Right atrium auricular region (tissue), 2 donors: Measurements from ENCODE around the gene SOX13. TPM values are rescaled to one million over a fixed set of nuclear protein-coding genes. Genes with fewer than 3 reads are reported as not detected.

ENCODE experiments used
- DNase-seq: peaks from one replicate; pipeline ENCODE4 v3.0.0-alpha.2; 2019; ENCODE audit warnings: low spot score
- H3K27ac ChIP-seq, 2 donors: fragments of 200-600 bp; sonication (generic); 1 replicate in 1 of 2; 2 replicates in 1 of 2; pipeline ENCODE4 v1.5.1; 2016 to 2019
- H3K27me3 ChIP-seq, 2 donors: fragments of 200-600 bp; sonication (generic); one replicate each; pipeline versions ENCODE4 v1.5.1 to v1.6.0; 2017 to 2019
- H3K36me3 ChIP-seq: fragments of 200-600 bp; sonication (generic); one replicate; pipeline ENCODE4 v1.5.1; 2016
- H3K4me1 ChIP-seq, 2 donors: fragments of 200-600 bp; sonication (generic); one replicate each; pipeline versions ENCODE4 v1.5.1 to v1.6.0; 2017 to 2019
- H3K4me3 ChIP-seq, 2 donors: fragments of 200-600 bp; sonication (generic); 1 replicate in 1 of 2; 2 replicates in 1 of 2; pipeline ENCODE4 v1.5.1; 2017 to 2019; ENCODE audit warnings: mild to moderate bottlenecking in 1 of 2, moderate library complexity in 1 of 2
- H3K9me3 ChIP-seq, 2 donors: fragments of 200-600 bp; sonication (generic); one replicate each; pipeline ENCODE4 v1.5.1; 2019
- total RNA-seq, 2 donors: library from RNA; depleted of rRNA; stranded (reverse); fragments of >200 nt; gene quantifications; one replicate each; pipeline ENCODE4 v1.1.0, GENCODE V29; 2016
- TF ChIP-seq, protein P1 (sequence below), 2 donors: fragments of 200-600 bp; sonication (generic); IDR thresholded peaks; one replicate each; pipeline ENCODE4 v1.5.1; 2019; ENCODE audit warnings: antibody characterized with exemption in 2 of 2

The SOX13 gene
- total RNA-seq, 2 donors from 2014 or later, result 7.9 to 8.6 TPM

DNA sequence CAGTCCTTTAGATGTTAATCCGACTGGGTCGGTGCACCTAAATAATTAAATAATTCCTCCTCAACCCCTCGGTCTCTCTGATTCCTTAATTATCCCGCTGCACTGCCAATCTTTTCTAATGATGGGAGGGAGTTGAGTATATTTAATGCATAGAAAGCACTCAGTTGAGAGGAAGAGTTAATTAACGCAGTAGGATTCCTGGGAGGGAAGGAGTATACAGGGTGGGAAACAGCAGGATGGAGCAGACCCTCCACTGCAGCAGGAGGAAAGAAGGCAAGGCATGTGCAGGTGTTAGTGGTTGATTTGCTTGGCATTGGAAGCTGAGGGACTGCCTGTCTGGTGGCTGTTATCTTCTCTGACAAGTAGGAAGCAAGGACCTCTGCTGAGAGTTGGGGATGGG is 103.1 kb downstream of the SOX13 start:
- Histone ChIP-seq H3K27me3 (no peaks in the 10 kb centered on the region), H3K9me3 (peaks cover 0 to under 1% of the 10 kb centered on the region in 2 donors), H3K36me3 (no peaks in the 10 kb centered on the region), H3K4me1 (no peaks in the 10 kb centered on the region), H3K4me3 (no peak overlapping the region), H3K27ac (no peak overlapping the region)
- no peak for DNase-seq
- TF ChIP-seq, protein P1, sequence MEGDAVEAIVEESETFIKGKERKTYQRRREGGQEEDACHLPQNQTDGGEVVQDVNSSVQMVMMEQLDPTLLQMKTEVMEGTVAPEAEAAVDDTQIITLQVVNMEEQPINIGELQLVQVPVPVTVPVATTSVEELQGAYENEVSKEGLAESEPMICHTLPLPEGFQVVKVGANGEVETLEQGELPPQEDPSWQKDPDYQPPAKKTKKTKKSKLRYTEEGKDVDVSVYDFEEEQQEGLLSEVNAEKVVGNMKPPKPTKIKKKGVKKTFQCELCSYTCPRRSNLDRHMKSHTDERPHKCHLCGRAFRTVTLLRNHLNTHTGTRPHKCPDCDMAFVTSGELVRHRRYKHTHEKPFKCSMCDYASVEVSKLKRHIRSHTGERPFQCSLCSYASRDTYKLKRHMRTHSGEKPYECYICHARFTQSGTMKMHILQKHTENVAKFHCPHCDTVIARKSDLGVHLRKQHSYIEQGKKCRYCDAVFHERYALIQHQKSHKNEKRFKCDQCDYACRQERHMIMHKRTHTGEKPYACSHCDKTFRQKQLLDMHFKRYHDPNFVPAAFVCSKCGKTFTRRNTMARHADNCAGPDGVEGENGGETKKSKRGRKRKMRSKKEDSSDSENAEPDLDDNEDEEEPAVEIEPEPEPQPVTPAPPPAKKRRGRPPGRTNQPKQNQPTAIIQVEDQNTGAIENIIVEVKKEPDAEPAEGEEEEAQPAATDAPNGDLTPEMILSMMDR (IDR thresholded peaks at IDR 0.05), result no peak

DNA sequence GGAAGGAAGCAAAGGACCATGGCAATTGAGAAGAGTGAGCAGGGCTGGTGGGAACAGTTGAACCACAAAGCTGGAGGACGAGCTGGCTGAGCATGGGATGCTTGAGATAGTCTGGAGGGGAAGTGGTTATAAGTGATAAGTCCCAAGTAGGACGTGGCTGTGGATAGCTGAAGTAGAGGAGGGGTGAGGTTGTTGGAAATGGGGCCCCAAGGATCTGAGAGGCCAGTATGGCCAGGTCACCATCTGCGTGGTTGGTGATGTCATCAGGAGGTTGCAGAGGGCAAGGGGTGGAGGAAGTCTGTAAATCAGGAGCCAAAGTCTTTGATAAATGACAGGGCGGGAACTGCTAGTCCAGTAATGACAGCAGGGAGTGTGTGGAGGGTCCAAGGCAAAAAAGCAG is 104.2 kb downstream of the SOX13 start:
- DNase-seq, result no peak
- TF ChIP-seq, protein P1 (IDR thresholded peaks at IDR 0.05), result no peak
- no peaks in the 10 kb centered on the region for H3K4me1 ChIP-seq

More for the DNA sequence above, 104.2 kb downstream of the SOX13 start:
- Histone ChIP-seq H3K9me3 (no peaks in the 10 kb centered on the region), H3K4me3 (no peak overlapping the region), H3K27ac (no peak overlapping the region), H3K36me3 (no peaks in the 10 kb centered on the region), H3K27me3 (no peaks in the 10 kb centered on the region)

Other genes with a start within 250 kb of the SOX13 start
- gene SNRPE, start 211.5 kb upstream of the SOX13 start, total RNA-seq, result 10 to 100 TPM; 23.4 to 31.0 TPM
- 10 to 100 TPM in 1 of 2 donors, 1 to 10 TPM in 1; 5.6 to 17.5 TPM for gene ETNK2, start 78.9 kb downstream of the SOX13 start, total RNA-seq
- gene REN, start 93.2 kb downstream of the SOX13 start, total RNA-seq, result under 1 TPM in 1 of 2 donors, not detected in 1; 0.83 TPM
- not detected for gene KISS1, start 123.4 kb downstream of the SOX13 start, total RNA-seq
- not detected for gene GOLT1A, start 140.9 kb downstream of the SOX13 start, total RNA-seq